GM19467 (cell line): ENCODE results near the gene ZNF324B.
A peak's percentile ranks its signal among the peaks of the same experiment; 100 is the strongest.
"Not testable (repeated sequence)": the region's sequence is repeated elsewhere in the genome, so short reads cannot be mapped to it uniquely, and the experiment has no call there.

Experiments used
- ATAC-seq: cut with Tn5 transposase; IDR thresholded peaks from one replicate; pipeline ENCODE4 v1.9.1; 2021; ENCODE audit warnings: mild to moderate bottlenecking, moderate library complexity; ENCODE audit not compliant: unreplicated experiment

ZNF324B gene

GRCh38 chr19:58479736-58480480, 28.5 kb downstream of the ZNF324B start:
- no peak for ATAC-seq

GRCh38 chr19:58480481-58480830, 29.0 kb downstream of the ZNF324B start:
- no peak for ATAC-seq

- ATAC-seq = no peak
Measured at GRCh38 chr19:58480831-58481230, 29.4 kb downstream of the ZNF324B start.

- ATAC-seq = no peak
Measured at GRCh38 chr19:58482372-58482771, 30.9 kb downstream of the ZNF324B start.

GRCh38 chr19:58483776-58484175, 32.4 kb downstream of the ZNF324B start:
- ATAC-seq = no peak

GRCh38 chr19:58484349-58484748, 32.9 kb downstream of the ZNF324B start:
- ATAC-seq = not testable (repeated sequence)

GRCh38 chr19:58491393-58491792, 40.0 kb downstream of the ZNF324B start:
- no peak for ATAC-seq

GRCh38 chr19:58492265-58492664, 40.8 kb downstream of the ZNF324B start:
- ATAC-seq = no peak

GRCh38 chr19:58497634-58498170, 46.3 kb downstream of the ZNF324B start:
- ATAC-seq = no peak

- ATAC-seq = no peak
Measured at GRCh38 chr19:58498316-58499020, 47.0 kb downstream of the ZNF324B start.

- peak; percentile 84 for ATAC-seq
Measured at GRCh38 chr19:58499021-58499927, 47.9 kb downstream of the ZNF324B start.

GRCh38 chr19:58500242-58500641, 48.8 kb downstream of the ZNF324B start:
- no peak for ATAC-seq
